ENCODE data around the gene HSP90AA1.
A peak's percentile ranks its signal among the peaks of the same experiment; 100 is the strongest.
"Not testable (repeated sequence)": the region's sequence is repeated elsewhere in the genome, so short reads cannot be mapped to it uniquely, and the experiment has no call there.

HSP90AA1 gene

DNA sequence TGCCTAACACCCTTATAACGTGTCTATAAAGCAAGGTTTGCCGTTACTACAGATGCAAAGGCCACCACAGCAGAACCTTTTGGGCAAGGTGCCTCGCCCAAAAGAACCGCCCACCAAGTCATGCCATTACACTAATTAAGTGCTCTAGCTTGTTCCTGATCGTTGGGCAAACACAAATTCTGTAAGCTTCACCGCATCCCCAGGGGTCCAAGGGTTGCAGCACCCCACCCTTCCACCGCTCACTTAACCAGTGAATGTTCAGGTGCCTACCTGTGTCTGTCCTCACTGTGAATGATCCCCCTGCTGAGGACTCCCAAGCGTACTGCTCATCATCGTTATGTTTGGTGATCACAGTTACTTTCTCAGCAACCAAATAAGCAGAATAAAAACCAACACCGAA, 1.4 kb downstream of the HSP90AA1 start:
- Mint-ChIP-seq H3K27me3 (no peaks in the 10 kb centered on the region), H3K36me3 (peaks cover 43% of the 10 kb centered on the region), H3K27ac (peak overlapping the region; percentile 91)

DNA sequence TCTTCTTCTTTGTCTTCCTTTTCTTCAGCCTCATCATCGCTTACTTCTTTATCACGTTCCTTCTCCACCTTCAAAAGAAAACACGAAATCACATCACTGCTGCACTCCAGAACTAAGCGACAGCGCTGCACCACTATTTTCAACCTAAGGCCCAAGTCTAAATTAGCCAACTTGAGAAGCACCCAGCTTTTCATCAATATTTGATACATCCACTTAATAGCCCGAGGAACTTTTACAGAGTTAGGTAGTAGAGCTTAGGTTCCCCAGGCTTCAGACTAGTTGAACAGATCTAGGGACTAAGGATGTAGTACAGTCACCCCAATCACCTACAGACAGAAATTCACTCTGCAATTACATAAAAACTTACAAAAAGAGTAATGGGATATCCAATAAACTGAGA, 1.9 kb downstream of the HSP90AA1 start:
- Mint-ChIP-seq H3K36me3 (peaks cover 43% of the 10 kb centered on the region), H3K27me3 (no peaks in the 10 kb centered on the region), H3K4me1 (ENCODE audit: low read depth) (peaks cover 67% of the 10 kb centered on the region), H3K27ac (peak overlapping the region; percentile 91), H3K4me3 (peak overlapping the region; percentile 94), H3K9me3 (ENCODE audit: low read depth) (no peaks in the 10 kb centered on the region)

More for the DNA sequence above, 1.4 kb downstream of the HSP90AA1 start:
- Mint-ChIP-seq H3K9me3 (ENCODE audit: low read depth) (no peaks in the 10 kb centered on the region), H3K4me3 (peak overlapping the region; percentile 94), H3K4me1 (ENCODE audit: low read depth) (peaks cover 65% of the 10 kb centered on the region)

DNA sequence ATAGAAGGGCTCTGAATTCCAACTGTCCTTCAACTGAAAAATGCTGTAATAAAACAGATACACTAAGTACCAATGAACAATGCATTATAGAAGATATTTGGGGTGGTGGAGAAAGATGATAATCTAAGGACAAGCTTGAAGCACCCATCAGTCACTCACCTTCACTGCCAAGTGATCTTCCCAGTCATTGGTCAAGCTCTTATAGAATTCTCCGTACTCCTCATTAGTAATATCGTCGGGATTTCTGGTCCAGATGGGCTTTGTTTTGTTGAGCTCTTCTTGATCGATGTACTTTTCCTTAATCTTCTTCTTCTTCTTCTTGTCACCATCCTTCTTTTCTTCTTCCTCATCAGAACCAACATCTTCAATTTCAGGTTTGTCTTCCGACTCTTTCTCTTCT, 2.3 kb downstream of the HSP90AA1 start:
- Mint-ChIP-seq H3K4me3 (peak overlapping the region; percentile 94), H3K36me3 (peaks cover 46% of the 10 kb centered on the region), H3K27ac (peak overlapping the region; percentile 91), H3K4me1 (ENCODE audit: low read depth) (peaks cover 65% of the 10 kb centered on the region)
- not testable (repeated sequence) for H3K27me3 Mint-ChIP-seq; H3K9me3 Mint-ChIP-seq (ENCODE audit: low read depth)

DNA sequence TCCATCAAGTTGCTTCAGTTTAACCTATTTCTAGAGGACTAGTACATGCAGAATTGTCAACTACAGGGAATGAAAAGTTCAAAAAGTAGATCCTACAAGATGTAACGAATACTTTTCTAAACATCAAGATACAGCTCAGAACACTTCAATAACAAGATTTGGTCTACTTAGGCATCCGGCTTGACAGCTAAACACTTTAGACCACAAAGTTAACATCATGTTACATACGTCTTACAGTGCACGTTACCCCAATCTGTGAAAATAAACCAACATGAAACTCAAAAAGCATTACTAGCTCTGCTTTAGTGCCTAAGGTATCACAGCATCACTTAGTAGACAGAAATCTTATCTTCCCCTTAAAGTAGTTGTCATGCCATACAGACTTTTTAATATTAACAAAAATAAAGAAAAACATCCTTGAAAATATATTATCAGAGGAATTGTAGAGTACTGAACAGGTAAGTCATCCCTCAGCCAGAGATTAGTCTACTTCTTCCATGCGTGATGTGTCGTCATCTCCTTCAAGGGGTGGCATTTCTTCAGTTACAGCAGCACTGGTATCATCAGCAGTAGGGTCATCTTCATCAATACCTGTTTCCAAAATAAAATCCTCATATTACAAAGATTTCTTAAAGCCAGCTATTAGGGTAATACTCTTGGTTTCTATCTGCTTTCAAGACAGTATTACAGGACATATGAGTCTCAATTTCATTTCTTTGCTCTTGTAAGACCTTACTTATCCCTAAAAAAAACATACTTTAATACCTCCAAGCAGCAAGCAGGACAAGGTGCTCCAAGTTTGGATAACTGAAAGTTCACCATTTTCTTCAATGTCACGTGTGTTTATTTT, 5.4 kb downstream of the HSP90AA1 start:
- H3K27ac Mint-ChIP-seq = peak overlapping the region; percentile 91
- H3K4me1 Mint-ChIP-seq (ENCODE audit: low read depth) = peaks cover 56% of the 10 kb centered on the region

DNA sequence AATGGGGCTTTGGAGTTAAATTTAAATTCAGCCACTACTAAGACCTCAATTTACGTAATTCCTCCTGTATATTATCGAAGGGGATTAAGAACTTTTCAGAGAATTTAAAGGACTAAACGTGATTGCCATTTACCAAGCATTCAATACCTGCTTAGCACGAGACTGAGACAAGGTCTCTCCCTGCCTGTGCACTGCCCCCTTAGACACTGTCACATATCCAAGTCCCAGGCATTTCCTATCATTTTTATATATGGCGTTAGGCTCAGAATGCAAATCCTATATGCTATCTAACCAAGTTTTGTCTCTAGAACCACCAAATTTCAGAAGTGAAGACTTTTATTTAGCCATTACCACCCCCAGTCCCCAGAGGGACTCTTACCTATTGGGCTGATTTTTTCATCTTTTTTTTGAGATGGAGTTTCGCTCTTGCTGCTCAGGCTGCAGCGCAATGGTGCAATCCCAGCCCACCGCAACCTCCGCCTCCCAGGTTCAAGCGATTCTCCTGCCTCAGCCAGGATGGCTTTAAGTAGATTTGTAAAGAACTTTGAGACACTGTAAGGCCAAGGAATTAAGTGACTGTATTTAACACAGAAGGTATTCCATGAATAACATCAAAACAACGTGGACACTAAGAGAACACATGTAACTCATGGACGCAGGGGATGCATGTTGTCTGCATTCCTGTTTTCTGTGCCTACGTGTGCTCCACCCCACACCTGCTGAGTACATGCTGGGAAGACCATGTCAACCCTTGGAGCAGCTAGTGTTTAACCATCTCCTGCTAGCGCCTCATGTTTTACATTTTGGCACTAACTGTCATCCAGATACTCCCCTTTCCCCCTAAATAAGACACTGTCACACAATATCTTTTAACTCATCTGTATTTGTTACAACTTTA, 6.4 kb downstream of the HSP90AA1 start:
- peak overlapping the region; percentile 94 for H3K4me3 Mint-ChIP-seq
- no peaks in the 10 kb centered on the region for H3K27me3 Mint-ChIP-seq
- no peaks in the 10 kb centered on the region for H3K9me3 Mint-ChIP-seq (ENCODE audit: low read depth)
- H3K27ac Mint-ChIP-seq = peak overlapping the region; percentile 91
- peaks cover 55% of the 10 kb centered on the region for H3K4me1 Mint-ChIP-seq (ENCODE audit: low read depth)
- H3K36me3 Mint-ChIP-seq = peaks cover 40% of the 10 kb centered on the region

More for the DNA sequence above, 5.4 kb downstream of the HSP90AA1 start:
- H3K36me3 Mint-ChIP-seq = peaks cover 49% of the 10 kb centered on the region
- peak overlapping the region; percentile 94 for H3K4me3 Mint-ChIP-seq
- H3K9me3 Mint-ChIP-seq (ENCODE audit: low read depth) = no peaks in the 10 kb centered on the region
- no peaks in the 10 kb centered on the region for H3K27me3 Mint-ChIP-seq

DNA sequence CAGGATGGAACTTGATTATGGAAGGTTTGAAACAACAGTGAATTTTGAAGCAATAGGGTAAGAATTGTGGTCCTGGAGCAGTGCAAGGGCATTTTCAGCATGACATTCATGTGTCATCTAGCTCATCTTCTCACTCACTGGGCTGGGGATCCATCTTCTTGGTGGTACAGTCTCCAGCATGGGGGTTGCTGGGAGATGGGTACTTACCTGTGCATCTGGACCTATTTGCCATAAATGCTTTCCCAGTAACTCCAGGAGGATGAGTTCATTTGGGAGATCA, 7.2 kb downstream of the HSP90AA1 start:
- H3K36me3 Mint-ChIP-seq = peaks cover 33% of the 10 kb centered on the region
- H3K9me3 Mint-ChIP-seq (ENCODE audit: low read depth) = no peaks in the 10 kb centered on the region
- H3K27me3 Mint-ChIP-seq = no peaks in the 10 kb centered on the region
- H3K4me1 Mint-ChIP-seq (ENCODE audit: low read depth) = peaks cover 49% of the 10 kb centered on the region
- peak overlapping the region; percentile 66 for H3K27ac Mint-ChIP-seq
- H3K4me3 Mint-ChIP-seq = peak overlapping the region; percentile 94

DNA sequence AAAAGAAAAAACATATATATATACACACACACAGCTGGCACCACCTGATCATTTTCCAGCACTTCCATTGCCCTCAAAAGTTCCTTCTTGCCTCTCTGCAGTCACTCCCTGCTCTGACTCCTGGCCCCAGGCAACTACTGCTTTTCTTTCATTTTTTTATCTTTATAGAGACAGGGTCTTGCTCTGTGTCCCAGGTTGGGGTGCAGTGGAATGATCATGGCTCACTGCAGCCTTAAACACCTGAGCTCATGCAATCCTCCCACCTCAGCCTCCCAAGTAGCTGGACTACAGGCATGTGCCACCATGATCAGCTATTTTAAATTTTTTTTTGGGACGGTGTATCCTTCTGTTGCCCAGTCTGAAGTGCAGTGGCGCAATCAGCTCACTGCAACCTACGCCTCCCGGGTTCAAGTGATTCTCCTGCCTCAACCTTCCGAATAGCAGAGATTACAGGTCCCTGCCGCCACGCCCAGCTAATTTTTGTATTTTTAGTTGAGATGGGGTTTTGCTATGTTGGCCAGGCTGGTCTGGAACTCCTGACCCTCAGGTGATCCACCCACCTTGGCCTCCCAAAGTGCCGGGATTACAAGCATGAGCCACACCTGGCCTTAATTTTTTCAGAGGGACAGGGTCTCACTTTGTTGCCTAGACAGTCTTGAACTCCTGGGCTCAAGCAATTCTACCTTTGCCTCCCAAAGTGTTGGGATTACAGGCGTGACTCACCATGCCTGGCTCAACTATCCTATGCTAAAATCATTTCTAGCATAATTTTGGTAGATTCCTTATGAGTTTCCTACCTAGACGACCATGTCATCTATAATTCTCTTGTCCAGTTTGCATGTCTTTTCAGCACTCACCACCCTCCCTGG, 7.8 kb downstream of the HSP90AA1 start:
- Mint-ChIP-seq H3K4me1 (ENCODE audit: low read depth) (peaks cover 46% of the 10 kb centered on the region), H3K4me3 (peak overlapping the region; percentile 18)

DNA sequence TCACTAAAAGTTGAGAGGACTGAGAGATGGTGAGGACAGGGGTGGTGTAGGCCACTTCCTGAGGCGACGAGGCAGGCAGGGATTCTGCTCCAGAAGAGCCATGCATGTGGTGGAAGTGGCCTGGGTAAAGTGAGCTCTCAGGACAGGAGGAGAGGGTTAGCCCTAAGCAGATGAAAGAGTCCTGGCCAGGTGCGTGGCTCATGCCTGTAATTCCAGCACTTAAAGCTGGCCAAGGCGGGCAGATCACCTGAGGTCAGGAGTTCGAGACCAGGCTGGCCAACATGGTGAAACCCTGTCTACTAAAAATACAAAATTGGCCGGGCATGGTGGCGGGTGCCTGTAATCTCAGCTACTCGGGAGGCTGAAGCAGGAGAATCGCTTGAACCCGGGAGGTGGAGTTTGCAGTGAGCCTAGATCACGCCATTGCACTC, 8.5 kb downstream of the HSP90AA1 start:
- not testable (repeated sequence) for H3K27me3 Mint-ChIP-seq; H3K4me3 Mint-ChIP-seq; H3K9me3 Mint-ChIP-seq (ENCODE audit: low read depth)
- H3K27ac Mint-ChIP-seq = peak overlapping the region; percentile 91
- peaks cover 25% of the 10 kb centered on the region for H3K36me3 Mint-ChIP-seq
- peaks cover 39% of the 10 kb centered on the region for H3K4me1 Mint-ChIP-seq (ENCODE audit: low read depth)

More for the DNA sequence above, 7.8 kb downstream of the HSP90AA1 start:
- peaks cover 31% of the 10 kb centered on the region for H3K36me3 Mint-ChIP-seq
- H3K27ac Mint-ChIP-seq = peak overlapping the region; percentile 66
- peaks cover 4% of the 10 kb centered on the region for H3K9me3 Mint-ChIP-seq (ENCODE audit: low read depth)
- H3K27me3 Mint-ChIP-seq = no peaks in the 10 kb centered on the region

DNA sequence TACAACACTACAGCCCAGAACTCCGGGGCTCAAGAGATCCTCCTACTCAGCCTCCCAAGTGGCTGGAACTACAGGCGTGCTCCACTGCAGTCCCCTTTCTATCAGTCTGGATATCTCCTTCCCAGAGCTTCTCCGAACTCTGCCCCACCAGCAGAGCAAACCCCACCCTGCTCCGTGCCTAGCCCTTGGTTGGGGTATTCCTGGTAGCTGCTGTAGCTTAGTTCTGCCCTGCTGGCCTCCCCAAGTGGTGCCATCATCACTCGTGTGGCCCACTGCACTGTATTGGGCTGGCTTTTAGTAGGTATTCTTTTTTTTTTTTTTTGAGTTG, 9.5 kb downstream of the HSP90AA1 start:
- peaks cover 30% of the 10 kb centered on the region for H3K4me1 Mint-ChIP-seq (ENCODE audit: low read depth)
- peaks cover 19% of the 10 kb centered on the region for H3K36me3 Mint-ChIP-seq
- H3K27me3 Mint-ChIP-seq = no peaks in the 10 kb centered on the region
- H3K9me3 Mint-ChIP-seq (ENCODE audit: low read depth) = peaks cover 4% of the 10 kb centered on the region
- H3K4me3 Mint-ChIP-seq = no peak overlapping the region
- H3K27ac Mint-ChIP-seq = no peak overlapping the region

DNA sequence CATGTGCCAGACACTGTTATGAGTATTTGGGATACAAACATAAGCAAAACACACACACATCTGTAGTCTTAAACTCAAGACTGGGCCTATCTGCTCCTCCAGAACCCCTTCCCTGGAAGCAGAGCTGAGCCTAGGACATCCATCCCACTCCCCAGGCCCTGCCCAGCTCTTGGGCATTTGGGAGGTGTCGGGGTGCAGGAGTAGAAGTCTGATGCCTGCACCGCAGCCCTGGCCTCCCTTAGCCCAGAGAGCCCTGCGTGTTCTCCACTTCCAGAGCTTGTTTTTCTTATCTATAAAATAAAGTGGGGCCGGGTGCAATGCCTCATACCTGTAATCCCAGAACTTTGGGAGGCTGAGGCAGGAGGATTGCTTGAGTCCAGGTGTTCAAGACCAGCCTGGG, 11.7 kb downstream of the HSP90AA1 start:
- H3K4me1 Mint-ChIP-seq (ENCODE audit: low read depth) = peaks cover 16% of the 10 kb centered on the region
- H3K27me3 Mint-ChIP-seq = no peaks in the 10 kb centered on the region
- H3K9me3 Mint-ChIP-seq (ENCODE audit: low read depth) = peaks cover 4% of the 10 kb centered on the region
- no peak overlapping the region for H3K4me3 Mint-ChIP-seq
- H3K27ac Mint-ChIP-seq = no peak overlapping the region
- peaks cover 9% of the 10 kb centered on the region for H3K36me3 Mint-ChIP-seq

DNA sequence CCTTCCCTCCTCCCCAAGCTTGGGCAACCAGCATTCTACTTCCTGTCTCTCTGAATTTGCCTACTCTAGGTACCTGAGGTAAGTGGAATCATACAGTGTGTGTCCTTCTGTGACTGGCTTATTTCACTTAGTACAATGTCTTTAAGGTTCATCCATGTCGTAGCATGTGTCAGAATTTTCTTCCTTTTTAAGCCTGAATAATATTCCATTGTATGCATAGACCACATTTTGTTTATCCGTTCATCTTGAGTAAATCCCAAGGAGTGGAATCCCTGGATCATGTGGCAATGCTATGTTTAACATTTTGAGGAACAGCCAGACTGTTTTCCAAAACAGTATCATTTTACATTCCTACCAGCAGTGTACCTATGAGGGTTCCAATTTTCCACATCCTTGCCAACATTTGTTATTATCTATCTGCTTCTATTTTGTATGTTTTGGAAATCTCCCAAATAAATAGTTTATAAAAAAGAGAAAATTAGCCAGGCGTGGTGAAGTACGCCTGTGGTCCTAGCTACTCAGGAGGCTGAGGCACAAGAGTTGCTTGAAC, 12.4 kb downstream of the HSP90AA1 start:
- no peak overlapping the region for H3K4me3 Mint-ChIP-seq
- no peak overlapping the region for H3K27ac Mint-ChIP-seq
- peaks cover 6% of the 10 kb centered on the region for H3K36me3 Mint-ChIP-seq
- no peaks in the 10 kb centered on the region for H3K27me3 Mint-ChIP-seq
- H3K9me3 Mint-ChIP-seq (ENCODE audit: low read depth) = peaks cover 4% of the 10 kb centered on the region
- peaks cover 11% of the 10 kb centered on the region for H3K4me1 Mint-ChIP-seq (ENCODE audit: low read depth)

DNA sequence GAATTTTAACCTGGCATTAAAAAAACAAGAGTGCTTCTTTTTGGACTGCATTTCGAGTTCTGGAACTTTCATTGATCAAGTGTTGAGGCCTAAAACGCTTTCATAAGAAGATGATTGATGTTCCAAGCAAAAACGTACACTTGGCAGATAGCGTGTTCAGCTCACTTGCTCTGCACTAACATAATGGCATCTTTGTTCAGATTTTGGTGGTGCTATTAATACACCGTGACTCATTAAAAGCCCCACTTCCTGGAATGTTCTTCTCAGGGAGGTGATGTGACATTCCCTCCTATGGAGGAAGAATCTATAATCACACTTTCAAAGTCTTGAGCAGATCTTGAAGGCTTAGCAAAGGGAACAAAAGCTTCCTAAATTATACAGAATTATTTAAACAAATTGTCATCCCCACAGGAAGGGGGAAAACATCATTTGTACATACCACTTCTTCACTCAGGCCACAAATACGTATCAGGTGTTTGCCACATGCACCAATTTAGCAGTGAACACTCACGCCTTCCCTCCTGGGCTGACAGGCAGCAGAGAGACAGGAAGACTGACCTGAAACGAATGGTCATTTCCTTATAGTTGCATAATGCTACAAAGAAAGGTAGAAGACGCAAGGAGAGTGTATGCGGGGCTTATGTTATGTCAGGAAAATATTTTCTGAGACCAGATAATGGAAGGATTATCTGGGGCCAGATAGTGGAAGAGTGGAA, 15.4 kb downstream of the HSP90AA1 start:
- Mint-ChIP-seq H3K27me3 (no peaks in the 10 kb centered on the region), H3K27ac (no peak overlapping the region), H3K4me3 (no peak overlapping the region), H3K9me3 (ENCODE audit: low read depth) (peaks cover 4% of the 10 kb centered on the region), H3K36me3 (peaks cover 3% of the 10 kb centered on the region), H3K4me1 (ENCODE audit: low read depth) (peaks cover 8% of the 10 kb centered on the region)

DNA sequence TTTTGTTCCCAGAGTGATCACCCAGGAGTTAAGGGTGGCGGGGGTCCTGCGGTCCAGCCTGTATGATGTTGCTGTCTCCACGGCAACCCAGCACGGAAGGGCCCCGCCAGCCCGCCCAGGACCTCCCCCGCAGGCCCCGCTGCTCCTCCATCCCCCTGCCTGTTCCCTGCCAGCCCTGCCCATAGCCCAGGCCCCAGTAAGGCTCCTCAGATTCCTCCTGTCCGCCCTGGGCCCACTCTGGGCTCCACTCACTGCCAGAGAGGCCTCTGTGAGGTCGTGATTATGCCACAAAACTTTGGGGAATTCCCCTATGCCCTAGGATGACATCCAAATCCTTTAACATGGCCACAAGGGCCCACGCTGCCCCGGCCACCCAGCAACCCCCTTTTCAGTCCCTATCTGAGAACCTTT, 20.8 kb downstream of the HSP90AA1 start:
- Mint-ChIP-seq H3K27me3 (no peaks in the 10 kb centered on the region), H3K4me3 (no peak overlapping the region), H3K27ac (no peak overlapping the region), H3K9me3 (ENCODE audit: low read depth) (no peaks in the 10 kb centered on the region), H3K36me3 (no peaks in the 10 kb centered on the region), H3K4me1 (ENCODE audit: low read depth) (peaks cover 3% of the 10 kb centered on the region)

DNA sequence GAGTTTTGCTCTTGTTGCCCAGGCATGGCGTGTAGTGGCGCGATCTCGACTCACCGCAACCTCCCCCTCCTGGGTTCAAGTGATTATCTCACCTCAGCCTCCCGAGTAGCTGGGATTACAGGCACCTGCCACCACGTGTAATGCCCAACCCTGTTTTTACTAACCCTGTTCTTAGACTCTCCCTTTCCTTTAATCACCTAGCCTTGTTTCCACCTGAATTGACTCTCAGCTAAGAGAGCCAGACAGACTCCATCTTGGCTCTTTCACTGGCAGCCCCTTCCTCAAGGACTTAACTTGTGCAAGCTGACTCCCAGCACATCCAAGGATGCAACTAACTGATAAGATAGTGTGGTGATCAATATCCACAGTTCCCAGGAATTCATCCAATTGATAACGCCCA, 22.3 kb downstream of the HSP90AA1 start:
- H3K4me1 Mint-ChIP-seq (ENCODE audit: low read depth); H3K4me3 Mint-ChIP-seq; H3K27ac Mint-ChIP-seq; H3K36me3 Mint-ChIP-seq; H3K9me3 Mint-ChIP-seq (ENCODE audit: low read depth); H3K27me3 Mint-ChIP-seq: not testable (repeated sequence)
